ENCODE data around the gene DMRT2.

DMRT2 gene

DNA sequence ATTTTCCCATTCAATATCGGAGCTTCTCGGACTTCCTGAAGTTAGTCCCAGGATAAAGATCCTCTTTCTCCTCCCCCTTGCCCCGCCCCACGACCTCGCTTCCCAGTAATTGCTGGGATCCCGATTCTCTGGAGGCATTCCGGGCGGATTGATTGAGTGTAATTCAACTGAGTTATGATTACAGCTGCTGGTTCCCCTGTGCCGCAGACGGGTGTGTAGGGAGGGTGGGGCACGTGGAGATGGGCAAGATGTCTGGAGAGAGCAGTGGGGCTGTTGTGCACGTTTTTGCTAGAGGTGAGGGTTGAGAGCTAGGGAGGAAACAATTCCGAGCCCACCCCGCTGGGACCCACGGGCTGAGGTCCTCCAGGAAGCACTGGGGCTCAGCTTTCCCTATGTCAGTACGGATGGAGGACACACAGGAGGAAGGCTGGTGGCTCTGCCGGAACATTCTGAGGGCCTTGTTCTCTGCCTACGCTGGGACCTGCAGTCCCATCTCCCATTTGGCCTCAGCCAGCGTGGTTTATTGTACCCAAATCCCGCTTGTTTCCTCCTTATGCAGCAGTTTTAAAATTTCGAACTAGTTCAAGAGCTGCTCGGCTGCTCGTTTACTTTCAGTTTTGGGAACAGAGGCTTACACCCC, 2.4 kb upstream of the DMRT2 start:
- peak; percentile 71 for DNase-seq

DNA sequence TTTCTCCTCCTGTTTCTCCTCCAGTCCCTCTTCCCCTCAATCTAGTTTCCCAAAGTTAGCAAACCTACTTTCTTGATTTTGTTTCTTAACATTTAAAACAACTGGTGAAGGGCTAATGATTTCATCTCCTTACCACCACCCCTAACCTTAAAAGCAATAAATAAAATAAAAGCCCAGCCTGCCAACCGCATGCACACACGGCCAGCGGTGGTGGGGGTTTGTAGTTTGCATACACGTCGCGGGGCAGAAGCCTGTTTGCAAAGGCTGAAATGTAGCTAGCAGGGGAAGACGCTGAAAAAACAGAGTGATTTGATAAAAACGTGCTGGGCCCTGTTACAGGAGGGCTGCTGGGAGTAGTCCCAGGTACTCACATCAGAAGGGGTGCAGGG, 1.9 kb upstream of the DMRT2 start:
- DNase-seq, result no peak

DNA sequence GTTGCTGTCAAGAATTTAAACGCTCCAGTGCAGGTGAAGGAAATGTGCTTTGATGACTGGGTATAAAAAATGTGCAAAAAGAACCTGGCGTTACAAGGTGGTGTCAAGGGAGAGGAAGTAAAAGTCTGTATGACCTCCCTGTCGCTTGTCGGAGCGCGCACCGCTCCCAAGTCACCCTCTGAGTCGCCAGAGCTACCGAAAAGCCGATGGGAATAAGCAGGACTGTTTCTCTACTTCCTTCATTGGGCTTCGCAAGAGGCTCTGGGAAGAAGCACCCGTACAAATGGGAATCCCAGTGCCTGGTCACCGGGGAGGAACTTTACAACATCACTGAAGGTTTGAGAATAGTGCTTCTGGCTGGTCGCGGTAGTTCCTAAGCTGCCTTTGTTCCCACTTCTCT, 1.3 kb upstream of the DMRT2 start:
- DNase-seq, result peak; percentile 66

DNA sequence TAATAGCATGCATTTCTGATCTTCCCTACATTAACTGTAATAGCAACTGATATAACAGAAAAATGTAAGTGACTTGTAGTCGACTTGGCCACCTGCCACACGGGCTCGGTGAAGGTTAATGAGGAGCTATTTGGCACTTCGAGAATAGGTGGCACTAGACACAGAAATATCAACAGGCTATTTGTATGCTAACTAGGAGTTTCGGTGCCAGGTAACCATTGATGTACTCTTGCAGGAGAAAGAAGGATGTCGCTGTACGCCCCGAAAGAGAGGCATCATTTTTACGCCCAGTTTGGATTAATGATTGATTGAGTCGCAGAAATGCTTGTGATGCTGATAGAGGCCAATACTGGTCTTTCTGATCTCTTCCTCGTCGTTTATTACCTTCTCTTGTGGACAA, 516 bp upstream of the DMRT2 start:
- DNase-seq, result no peak

DNA sequence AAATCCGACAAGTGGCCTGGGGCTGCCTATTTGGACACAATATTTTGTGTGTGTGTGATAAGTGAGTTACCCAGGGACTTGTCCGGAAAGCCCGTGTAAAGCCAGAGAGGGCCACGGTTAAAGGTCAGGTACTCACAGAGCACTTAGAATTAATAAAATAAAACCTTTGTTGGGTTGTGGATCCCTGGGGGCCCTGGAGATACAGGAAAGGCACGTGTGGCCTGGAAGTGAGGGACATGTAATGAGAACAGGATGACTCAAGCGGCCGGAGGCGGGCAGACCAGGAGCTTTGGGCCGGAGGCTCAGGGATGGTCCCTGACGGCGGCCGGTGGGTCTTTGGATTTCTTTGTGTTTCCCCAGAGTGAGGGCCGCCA, 1.0 kb downstream of the DMRT2 start:
- DNase-seq, result peak; percentile 53

DNA sequence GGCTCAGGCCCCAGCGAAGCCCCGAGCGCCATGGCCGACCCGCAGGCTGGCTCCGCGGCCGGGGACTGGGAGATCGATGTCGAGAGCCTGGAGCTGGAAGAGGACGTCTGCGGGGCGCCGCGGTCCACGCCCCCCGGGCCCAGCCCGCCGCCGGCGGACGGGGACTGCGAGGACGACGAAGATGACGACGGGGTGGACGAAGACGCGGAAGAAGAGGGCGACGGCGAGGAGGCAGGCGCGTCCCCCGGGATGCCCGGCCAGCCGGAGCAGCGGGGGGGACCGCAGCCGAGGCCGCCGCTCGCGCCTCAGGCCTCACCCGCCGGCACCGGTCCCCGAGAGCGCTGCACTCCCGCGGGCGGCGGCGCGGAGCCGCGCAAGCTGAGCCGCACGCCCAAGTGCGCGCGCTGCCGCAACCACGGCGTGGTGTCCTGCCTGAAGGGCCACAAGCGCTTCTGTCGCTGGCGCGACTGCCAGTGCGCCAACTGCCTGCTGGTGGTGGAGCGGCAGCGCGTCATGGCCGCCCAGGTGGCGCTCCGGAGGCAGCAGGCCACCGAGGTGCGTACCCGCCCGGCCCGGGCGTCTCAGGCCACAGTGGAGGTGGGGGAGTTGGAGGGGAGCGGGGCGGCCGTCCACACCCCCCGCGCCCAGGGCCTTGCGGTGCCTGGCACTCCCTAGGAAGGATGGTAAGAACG, 1.6 kb downstream of the DMRT2 start:
- peak; percentile 81 for DNase-seq

DNA sequence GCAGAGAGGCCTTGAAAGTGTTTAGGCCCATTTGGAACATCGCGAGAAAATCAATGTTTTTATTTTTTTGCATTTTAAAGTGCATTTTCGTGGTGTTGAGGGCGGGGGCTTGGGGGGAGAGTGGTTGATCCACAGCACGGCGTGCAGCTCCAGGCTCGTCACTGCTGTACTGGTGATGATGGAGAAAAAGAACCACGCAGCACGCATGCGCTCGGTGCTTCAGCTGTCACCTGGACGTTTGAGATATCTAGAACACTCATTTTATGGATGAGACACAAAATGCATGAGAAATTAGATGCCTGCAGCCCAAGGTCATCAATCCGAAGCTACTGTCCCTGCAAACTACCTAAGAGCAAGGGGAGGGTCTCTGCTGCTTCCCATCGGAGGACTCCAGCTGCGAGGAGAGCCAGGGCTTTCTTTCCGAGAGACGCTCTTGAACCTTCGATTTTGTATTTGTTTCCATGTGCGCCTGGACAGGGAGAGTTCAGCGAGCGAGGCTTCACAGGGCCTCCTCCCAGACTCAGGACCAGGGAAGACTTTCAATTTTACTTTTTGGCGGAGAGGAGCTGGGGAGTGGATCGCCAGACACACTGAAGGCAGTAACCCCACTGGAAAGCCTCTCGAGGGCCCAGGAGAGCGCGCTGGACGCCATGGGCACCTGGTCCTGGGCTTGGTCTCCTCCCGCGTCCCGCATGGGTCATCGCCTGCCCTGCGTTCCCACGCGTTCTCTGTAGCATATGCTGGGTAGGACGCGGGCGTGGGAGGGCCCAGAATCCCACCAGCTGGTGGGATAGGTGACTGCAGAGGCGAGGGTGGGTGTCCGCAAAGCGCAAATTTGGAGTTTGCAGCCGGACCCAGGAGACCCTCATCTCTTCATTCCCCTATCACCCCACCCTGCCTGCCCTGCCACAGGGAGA, 2.5 kb downstream of the DMRT2 start:
- peak; percentile 70 for DNase-seq

DNA sequence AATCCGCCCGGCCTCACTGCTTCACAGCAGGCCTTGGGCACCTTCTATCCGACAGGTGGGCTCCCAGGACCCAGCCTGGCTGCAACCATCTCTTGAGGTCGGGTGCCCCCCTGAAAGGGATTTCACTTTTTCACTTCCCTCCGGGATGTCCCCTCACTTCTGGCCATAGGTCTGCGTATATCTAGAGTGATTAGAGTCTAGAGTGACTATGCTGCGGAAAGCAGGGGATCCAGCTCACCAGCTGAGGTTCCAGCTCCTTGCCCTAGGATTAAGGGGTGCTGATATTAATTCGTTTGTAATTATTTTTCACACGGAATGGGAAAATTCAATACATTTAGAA, 3.1 kb downstream of the DMRT2 start:
- no peak for DNase-seq

DNA sequence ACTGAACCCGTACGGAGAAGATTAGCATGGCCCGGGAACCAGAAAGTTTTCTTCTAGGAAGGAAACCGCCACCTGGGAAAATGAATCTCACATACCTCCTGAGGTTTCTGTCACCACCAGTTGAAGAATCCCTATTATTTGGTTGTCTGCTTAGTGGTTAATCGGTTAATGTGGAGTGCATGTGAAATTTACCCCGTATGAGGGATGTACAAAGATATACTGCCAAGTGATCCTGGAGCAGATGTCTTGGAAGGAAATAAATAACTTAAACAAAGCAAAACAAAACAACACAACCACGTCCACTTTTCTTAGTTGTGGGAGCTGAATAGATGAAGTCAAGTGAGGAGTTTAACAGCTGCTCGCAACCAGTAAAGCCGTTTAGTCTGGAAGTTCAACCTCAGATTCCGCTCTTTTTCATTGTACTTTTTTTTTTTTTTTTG, 3.8 kb downstream of the DMRT2 start:
- DNase-seq, result peak; percentile 82

DNA sequence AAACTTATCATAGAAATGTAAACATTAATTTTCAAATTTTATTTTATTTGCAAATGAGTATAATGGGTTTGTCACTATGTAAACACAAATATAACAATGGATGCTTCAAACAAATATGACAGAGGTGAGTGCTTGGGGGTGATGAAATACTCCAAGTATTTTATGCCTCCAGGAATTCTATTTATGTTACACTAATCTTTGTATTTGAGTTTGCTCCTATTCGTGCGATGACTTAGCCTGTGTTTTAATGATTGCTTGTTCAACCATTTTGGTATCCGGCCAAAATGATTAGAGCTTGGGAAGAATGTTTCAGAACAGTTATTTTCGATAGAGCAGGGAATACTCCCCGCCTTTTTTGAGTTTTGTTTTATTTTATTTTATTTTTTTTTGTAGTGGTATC, 5.0 kb downstream of the DMRT2 start:
- DNase-seq, result peak; percentile 12

DNA sequence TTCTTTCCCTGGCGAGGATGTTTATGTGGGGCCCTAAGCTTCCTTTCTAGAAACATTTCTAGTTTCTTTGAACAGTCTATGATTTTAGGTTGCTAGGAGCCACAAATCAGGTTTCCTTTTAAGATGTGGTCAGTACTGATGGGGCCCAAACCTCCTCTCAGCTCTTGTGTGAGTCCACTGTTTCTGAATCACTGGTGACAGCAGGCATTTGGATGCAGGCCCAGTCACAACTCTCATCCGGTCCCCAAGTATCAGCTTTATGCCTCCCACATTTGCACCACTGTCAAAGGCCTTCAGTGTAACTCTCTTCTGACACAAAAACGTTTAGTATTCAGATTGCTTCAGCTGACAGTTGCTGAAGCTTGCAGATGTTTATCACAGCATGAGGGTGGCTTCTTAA, 7.8 kb downstream of the DMRT2 start:
- no peak for DNase-seq

DNA sequence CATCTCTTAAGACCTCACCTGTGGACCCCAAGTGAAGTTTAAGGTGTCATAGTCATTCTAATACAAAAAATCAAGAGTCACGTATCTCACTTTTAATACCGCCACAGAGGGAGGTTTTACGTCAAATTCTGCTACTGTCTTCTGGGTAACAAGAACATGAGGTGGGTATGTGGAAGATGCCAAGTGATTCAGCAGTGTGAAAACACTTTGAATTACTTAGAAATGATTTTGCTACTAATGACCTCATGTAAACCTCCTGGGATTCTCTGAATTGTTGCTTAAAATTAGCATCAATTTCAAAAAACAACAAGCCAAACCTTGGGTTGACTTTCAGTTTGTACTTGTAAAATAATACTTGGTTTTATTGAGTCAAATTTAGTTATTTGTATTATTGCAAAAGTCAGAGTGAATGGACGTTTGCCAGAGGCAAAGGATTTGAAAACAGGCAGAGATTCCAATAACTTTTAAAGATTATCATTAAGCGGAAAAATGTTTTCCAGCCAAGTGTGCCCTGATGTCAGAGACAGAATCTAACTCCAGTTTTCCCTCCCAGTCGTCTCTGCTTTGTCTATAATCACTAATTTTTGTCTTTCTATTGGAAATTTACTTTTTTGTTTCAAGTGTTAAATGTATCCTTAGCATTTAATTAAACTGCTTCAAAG, 8.8 kb downstream of the DMRT2 start:
- DNase-seq, result no peak

DNA sequence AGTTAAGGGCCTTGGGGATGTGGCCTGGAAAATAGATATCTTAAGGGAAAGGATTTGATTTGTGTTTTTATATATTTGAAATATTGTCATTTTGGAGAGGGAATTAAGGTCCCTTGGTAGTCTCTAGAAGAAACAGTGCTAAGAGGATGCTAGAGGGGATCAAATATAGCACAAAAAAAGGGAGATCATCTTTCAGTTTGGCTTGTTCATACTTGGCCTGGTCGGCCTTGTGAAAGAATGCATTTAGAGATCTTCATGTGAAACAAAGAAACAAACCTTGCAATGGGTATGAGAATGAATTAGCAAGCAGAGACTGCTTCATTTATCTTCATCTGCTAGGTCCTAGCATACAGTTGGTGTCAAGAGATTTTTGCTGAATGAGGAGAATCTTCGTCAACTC, 15.0 kb downstream of the DMRT2 start:
- no peak for DNase-seq

DNA sequence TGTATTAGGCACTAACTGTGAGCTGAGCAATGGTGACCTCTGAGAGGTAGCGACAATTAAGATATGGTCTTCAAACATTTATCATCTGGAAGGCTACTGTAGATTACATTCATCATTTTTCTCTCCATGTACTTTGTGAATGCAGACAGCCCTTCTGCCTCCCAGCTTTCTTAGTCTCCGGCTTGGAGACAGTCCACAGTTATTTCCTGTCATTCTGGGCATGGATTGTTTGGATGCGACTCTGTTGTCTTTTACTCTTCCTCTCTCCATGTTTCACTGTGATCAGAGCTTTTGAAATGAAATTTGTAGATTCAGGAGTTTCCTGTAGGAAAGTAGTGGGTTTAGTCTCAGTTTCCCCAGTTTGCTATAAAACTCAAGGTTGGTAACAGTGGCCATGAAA, 20.5 kb downstream of the DMRT2 start:
- no peak for DNase-seq

DNA sequence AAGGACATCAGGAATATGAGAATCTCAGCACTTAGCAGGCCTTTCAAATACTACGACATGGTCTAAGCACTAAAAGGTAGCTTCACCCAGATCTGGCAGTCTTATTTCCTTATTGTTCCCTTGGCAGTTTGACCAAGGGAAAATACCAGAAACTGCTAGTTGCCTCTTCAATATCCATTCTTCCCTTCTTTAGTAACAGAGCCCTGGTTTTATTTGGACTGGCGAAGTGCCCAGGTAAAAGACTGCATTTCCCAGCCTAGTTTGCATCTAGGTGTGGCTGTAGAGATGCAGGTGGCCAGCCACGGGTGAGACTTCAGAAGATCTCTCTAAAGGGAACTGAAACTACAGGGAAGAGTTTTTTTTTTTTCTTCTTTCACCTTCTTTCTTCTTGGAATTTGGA, 21.6 kb downstream of the DMRT2 start:
- no peak for DNase-seq

DNA sequence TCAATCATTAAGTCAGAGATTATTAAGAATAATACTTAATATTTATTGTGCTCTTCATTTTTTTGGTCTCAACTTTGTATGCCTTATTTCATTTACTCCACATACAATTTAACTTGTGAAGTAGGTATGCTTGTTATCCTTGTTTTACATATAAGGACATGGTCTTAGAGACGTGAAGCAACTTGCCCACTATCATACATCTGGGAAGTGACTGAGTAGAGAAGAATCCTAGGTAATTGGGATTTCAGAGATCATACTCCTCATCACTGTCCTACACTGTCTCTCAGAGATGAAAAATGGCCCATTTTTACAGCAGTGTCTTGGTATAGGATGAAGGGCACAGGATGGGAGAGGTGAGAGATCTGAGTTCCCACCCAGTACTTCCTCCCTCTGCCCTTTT, 23.3 kb downstream of the DMRT2 start:
- DNase-seq, result no peak

DNA sequence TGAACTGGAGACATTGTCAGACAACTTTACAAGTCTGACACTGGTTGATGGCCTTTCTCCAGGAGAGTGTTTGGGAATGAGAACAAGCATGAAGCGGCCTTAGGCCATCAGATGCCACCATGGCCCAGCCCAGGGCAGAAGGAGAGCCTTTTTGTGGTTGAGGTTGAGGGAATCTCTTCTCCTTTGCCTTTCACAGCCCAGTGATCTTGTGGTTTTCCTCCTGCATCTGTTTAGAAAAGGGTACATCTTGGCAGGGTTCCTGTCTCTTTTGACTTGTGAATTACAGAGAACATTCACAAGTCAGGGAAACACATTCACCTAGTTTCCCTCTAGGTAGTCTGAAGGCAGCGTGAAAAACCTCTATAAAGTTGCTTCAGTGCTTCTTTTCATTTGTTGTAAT, 27.5 kb downstream of the DMRT2 start:
- no peak for DNase-seq

DNA sequence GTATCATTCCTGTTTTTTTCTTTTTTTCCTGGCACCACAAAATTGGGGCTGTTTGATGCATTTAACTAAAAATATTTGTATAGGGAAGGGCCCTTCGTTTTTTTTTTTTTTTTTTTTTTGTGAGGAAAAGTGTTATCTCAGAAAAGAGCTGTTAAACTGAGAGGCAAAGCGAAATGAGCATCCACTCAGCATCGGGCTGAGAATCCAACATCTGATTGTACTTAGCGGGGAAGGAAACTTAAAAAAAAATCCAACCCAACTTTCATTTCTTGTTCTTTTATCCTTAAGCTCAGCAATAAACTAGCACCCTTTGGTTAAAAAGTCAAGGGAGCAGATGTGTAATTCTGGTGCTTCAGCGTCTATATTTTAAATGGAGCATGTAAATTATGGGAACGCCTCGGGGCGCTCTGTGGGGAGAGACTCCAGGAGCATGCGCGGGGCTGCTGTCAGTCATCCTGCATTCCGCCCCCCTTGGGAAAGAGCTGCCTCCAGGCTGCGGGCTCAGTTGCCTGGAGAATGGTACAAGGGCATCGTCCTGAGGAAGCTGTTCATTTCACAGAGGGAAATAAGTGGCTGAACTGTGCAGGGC, 33.3 kb downstream of the DMRT2 start:
- DNase-seq, result peak; percentile 87

DNA sequence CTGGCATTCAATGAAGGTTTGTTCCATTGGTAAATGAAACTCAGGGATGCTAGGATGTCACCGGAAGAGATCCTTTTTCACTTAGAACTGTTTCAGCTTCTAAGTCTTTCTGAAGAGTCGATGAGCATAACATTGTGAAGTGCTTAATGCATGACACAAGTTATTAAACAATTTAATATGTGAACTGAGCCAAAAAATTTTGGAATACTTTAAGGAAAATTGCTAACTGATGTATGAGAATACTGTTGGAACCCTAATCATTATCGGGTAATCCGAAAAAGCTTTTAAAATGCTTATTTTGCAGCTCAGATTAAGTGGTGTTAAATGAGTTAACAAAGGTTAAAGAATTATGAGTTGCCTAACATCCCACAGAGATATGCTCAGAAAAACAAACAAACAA, 34.9 kb downstream of the DMRT2 start:
- no peak for DNase-seq

DNA sequence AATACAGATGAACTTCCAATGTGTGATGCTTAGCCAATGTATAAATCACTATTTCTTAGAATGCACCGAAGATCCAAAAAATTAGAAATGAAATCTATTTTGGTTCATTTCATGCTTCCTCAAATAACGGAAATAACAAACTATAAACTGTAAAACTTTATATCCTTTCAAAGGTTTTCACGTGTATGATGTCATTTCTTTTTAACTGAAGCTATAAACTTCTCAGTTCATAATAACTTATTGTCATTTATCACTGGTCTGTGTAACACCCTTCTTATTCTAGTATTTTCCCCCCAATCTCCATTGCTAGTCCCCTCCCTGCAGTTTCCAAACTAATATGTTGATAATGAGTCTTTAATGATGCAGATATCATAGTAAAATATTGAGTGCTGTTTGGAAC, 36.4 kb downstream of the DMRT2 start:
- DNase-seq, result no peak

DNA sequence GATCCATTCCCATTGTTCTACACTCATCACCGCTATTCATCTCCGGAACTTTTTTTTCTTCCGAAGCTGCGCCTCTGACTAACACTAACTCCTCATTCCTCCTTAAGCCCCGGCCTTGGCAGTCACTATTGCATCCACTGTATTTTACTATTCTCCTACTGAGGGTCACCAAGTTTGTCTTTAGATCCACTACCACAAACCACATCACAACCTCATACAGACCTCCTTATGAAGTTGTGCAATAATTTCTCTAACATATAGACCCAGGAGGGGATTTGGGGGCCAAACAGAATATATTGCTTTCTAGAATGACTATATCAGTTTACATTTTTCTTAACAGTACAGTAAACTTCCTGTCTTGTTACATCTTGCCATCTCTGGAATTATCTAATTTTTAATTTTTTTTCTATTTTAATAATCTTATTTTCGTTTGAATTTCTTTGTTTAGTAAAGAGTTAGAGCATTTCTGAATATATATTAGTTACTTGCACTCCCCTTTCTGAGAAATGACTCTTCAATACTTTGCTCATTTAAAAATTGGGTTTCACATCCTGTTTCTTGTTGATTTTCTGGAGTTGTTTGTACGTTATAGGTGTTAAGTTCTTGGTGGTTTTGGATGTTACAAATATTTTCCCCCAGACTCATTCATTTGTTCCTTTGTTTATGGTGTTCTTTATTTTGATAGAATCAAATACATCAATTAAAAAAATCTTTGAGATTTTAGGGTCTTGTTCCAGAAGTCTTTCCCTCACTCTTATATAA, 37.1 kb downstream of the DMRT2 start:
- no peak for DNase-seq

DNA sequence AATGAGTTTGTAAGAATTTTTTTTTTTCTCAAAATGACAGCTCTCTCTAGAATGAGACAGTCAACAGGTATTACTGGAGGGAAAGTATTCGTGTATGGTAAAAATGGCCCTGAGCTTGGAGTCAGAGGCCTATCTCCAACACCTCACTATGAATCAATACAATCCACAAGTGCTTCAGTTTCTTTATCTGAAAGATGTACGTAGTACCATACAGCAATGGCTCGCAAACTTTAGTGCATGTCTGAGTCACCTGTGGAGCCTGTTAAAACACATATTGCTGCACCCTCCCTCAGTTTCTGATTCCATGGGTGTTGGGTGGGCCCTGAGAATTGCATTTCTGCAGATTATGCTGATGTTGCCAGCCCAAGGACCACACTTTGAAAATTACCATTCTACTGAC, 44.6 kb downstream of the DMRT2 start:
- DNase-seq, result no peak
